BLaER1 treated with 17β-estradiol and CSF1 and Interleukin-3, amounts not matched to agents 10 nM and 100 nM (cell line): ENCODE results near the gene LSG1.
"Not testable (repeated sequence)": the region's sequence is repeated elsewhere in the genome, so short reads cannot be mapped to it uniquely, and the experiment has no call there.

Source experiments
- H3K27ac ChIP-seq, 11 experiments: shearing (Covaris generic); formaldehyde crosslinking; 2 replicates each; pipeline ENCODE4 v1.8.1; 2022
- H3K27me3 ChIP-seq, 11 experiments: shearing (Covaris generic); formaldehyde crosslinking; 2 replicates each; pipeline ENCODE4 v1.8.1; 2022
- H3K36me3 ChIP-seq, 11 experiments: shearing (Covaris generic); formaldehyde crosslinking; 2 replicates each; pipeline ENCODE4 v1.8.1; 2022
- H3K4me1 ChIP-seq, 10 experiments: shearing (Covaris generic); formaldehyde crosslinking; 2 replicates each; pipeline ENCODE4 v1.8.1; 2022
- H3K4me2 ChIP-seq, 11 experiments: shearing (Covaris generic); formaldehyde crosslinking; 2 replicates each; pipeline ENCODE4 v1.8.1; 2022
- H3K4me3 ChIP-seq, 10 experiments: shearing (Covaris generic); formaldehyde crosslinking; 2 replicates each; pipeline ENCODE4 v1.8.1; 2022
- H3K9ac ChIP-seq, 11 experiments: shearing (Covaris generic); formaldehyde crosslinking; 2 replicates each; pipeline ENCODE4 v1.8.1; 2022
- H3K9me3 ChIP-seq, 11 experiments: shearing (Covaris generic); formaldehyde crosslinking; replicated peaks in 1 of 11; 2 replicates each; pipeline ENCODE4 v1.8.1; 2022
- H4K20me1 ChIP-seq, 11 experiments: shearing (Covaris generic); formaldehyde crosslinking; 2 replicates each; pipeline ENCODE4 v1.8.1; 2022
- Cebpa-rat ChIP-seq, 11 experiments: shearing (Covaris generic); IDR thresholded peaks; 2 replicates each; pipeline ENCODE4 v1.8.1; 2022

The LSG1 gene

DNA sequence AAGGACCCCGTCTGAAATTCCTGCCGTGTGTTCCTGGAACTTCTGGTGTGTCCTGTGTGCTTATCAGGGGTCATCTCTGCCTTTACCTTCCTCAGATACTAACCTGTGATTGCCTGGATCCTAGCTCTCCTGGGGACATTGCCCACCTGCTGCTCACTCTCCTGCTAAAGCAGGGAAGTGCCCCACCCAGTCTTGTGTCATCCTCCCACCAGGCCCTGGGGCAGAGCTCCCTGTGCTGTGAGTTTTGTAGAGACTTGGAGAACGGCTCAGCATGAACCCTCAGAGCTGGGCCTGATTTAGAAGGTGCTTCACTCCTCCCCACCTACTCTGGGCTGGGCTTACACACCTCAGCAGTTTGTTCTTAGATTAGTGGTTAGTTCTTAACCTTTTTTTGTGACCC is 34.9 kb downstream of the LSG1 start:
- H3K36me3 ChIP-seq, result peaks cover 10 to 44% (median 24%) of the 10 kb centered on the region in 11 experiments
- peaks cover 21 to 58% (median 36%) of the 10 kb centered on the region in 10 experiments for H3K4me1 ChIP-seq
- peaks cover 0 to 17% (median 0%) of the 10 kb centered on the region in 11 experiments; a peak in 4 of 22 replicates for H4K20me1 ChIP-seq
- peak overlapping the region in 4 of 11 experiments; percentile 14 to 41 (median 29); a peak in 4 of 22 replicates for H3K9ac ChIP-seq
- H3K27me3 ChIP-seq, result no peaks in the 10 kb centered on the region
- no peak overlapping the region for H3K4me3 ChIP-seq
- H3K9me3 ChIP-seq, result peaks cover 0 to 3% (median 0%) of the 10 kb centered on the region in 11 experiments; a peak in 7 of 22 replicates
- no peak for TF ChIP-seq Cebpa-rat (IDR thresholded peaks at IDR 0.05)
- H3K4me2 ChIP-seq, result peak overlapping the region in 6 of 11 experiments; percentile 0 to 46 (median 25); a peak in 8 of 22 replicates
- H3K27ac ChIP-seq, result 0 out of 22 replicates have a peak overlapping the region, but pooled peaks of 1 of the 11 experiments have one; percentile 22

DNA sequence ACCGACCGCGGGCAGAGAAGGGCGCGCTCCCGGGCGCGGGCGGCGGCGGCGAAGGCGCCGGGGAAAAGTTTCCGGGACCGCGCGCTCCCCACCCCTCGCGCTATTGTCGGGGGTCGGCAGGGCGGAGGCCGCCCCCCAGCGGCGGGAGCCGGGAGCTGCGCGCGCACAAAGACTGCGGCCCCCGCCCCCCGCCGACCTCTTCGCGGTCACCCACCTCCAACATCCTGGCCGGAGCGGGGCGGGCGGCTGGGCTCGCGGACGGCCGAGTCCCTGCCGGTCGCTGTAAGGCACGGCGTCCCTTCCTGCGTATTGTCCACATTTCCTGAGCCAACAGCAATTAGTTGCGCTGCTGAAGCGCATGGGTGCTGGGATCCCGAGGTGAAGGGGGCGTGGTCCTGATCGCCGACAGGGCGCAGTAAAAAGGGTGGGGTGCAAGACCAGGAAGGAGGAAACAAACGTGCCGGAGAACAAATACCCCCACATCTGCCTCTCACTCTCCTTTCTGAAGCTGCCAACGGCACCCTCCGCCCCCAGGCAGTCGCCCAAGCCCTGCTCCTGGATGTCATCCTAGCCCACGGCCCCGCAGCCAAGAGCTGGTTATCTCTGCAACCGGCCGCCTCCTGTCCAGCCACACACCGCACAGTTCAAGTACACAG is 38.5 kb downstream of the LSG1 start, which contains the start of gene TMEM44:
Gene TMEM44, minus strand, starts transcription at position 71 of the 656 bp plus-strand sequence. CDS start 204 bp downstream, outside the sequence.
- peaks cover 13 to 35% (median 26%) of the 10 kb centered on the region in 11 experiments for H3K36me3 ChIP-seq
- peak within 1 kb of the TSS; percentile 82 to 97 (median 85) for H3K4me3 ChIP-seq
- H3K4me2 ChIP-seq, result peak within 1 kb of the TSS; percentile 73 to 95 (median 88)
- H3K27ac ChIP-seq, result peak within 1 kb of the TSS; percentile 61 to 91 (median 85)
- H3K9me3 ChIP-seq, result peaks cover 12 to 38% (median 32%) of the 10 kb centered on the region in 11 experiments
- H3K4me1 ChIP-seq, result peaks cover 8 to 38% (median 17%) of the 10 kb centered on the region in 10 experiments; a peak in 18 of 20 replicates
- TF ChIP-seq Cebpa-rat (IDR thresholded peaks at IDR 0.05), result no peak
- H3K27me3 ChIP-seq, result no peaks in the 10 kb centered on the region
- H4K20me1 ChIP-seq, result no peaks in the 10 kb centered on the region
- peak within 1 kb of the TSS; percentile 83 to 95 (median 89) for H3K9ac ChIP-seq

DNA sequence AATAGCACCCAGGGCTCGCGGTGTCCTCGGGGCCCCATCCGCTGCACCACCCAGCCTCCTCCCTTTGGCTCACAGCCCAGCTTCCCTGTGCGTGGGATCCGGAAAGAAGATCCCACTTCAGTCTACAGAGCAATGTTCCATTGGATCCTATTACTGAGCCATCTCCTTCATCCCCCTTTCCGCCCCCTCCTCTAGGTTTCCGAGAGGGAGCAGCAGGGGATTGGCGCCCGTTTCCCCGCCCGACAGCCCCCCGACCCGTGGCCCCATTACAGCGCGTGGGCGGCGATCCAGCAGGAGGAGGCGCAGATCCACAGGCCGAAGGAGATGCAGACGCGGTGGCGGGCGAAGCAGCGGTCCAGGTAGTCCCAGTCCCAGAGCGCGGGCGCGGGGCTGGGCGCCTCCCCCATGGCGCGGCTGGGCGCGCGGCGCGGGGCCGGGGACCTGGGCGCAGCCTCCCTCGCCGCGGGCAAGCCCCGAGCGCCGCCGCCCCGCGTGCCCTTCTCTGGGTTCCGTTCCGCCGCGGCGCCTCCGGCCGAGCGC is 39.1 kb downstream of the LSG1 start:
- no peaks in the 10 kb centered on the region for H3K27me3 ChIP-seq
- peak overlapping the region; percentile 73 to 95 (median 88) for H3K4me2 ChIP-seq
- peaks cover 19 to 36% (median 32%) of the 10 kb centered on the region in 11 experiments for H3K36me3 ChIP-seq
- peaks cover 12 to 40% (median 32%) of the 10 kb centered on the region in 11 experiments for H3K9me3 ChIP-seq
- H4K20me1 ChIP-seq, result no peaks in the 10 kb centered on the region
- peak overlapping the region; percentile 82 to 97 (median 85) for H3K4me3 ChIP-seq
- peak overlapping the region; percentile 61 to 91 (median 85) for H3K27ac ChIP-seq
- peak overlapping the region; percentile 83 to 95 (median 89) for H3K9ac ChIP-seq
- H3K4me1 ChIP-seq, result peaks cover 8 to 38% (median 17%) of the 10 kb centered on the region in 10 experiments; a peak in 18 of 20 replicates
- TF ChIP-seq Cebpa-rat (IDR thresholded peaks at IDR 0.05), result no peak

DNA sequence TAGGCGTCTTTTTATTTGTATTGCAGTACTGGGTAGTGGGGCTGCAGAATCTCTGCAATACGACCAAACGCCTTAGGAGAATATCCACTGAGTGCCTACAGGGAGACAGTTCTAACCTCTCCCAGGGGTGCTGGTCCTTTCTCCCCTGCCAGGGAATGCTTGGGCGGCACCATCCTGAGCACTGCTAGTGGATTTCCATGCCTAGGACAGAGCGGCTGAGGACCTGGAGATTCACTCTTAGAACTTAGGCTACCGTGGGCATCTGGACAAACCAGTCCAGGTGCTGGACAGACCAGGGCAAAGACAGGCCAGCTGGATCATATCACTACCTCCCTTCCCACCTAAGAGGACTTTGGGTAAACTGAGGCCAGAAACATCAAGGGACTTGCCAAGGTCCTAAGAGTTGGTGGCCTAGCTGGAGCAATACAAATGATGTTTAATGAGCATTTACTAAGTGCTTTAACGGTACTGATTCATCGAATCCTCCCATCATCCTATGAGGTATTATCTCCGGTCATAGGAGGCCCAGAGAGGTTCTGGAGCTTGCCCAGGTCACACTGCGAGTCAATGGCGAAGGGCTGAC is 39.7 kb downstream of the LSG1 start:
- TF ChIP-seq Cebpa-rat (IDR thresholded peaks at IDR 0.05), result no peak
- H3K36me3 ChIP-seq, result peaks cover 25 to 42% (median 37%) of the 10 kb centered on the region in 11 experiments
- H3K4me3 ChIP-seq, result peak overlapping the region; percentile 82 to 97 (median 85)
- peak overlapping the region in 9 of 11 experiments; percentile 83 to 91 (median 87); a peak in 18 of 22 replicates for H3K27ac ChIP-seq
- peak overlapping the region; percentile 73 to 95 (median 88) for H3K4me2 ChIP-seq
- no peaks in the 10 kb centered on the region for H3K27me3 ChIP-seq
- peaks cover 12 to 40% (median 32%) of the 10 kb centered on the region in 11 experiments for H3K9me3 ChIP-seq
- no peaks in the 10 kb centered on the region for H4K20me1 ChIP-seq
- H3K4me1 ChIP-seq, result peaks cover 8 to 32% (median 14%) of the 10 kb centered on the region in 10 experiments; a peak in 18 of 20 replicates
- H3K9ac ChIP-seq, result peak overlapping the region; percentile 83 to 95 (median 89)

DNA sequence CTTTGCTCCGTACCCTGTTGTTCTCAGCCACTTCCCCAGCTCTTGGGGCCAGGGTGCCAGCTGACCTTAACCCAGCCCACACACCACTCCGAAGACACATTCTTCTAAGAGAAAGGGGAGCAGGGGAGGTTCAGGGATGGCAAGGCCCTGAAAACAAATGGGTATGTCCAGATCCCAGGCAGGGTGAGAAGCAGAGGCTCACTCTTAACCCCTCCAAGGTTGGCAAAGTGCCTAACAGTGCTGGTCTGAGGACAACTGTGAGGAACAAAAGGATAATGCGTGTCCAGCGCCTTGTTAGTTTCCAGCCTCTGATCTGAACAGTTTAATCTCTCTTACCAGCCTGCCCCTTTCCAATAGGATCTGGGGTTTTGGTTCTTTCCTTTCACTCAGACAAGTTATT is 40.3 kb downstream of the LSG1 start:
- Histone ChIP-seq H3K36me3 (peaks cover 30 to 48% (median 43%) of the 10 kb centered on the region in 11 experiments), H3K4me2 (peak overlapping the region; percentile 73 to 95 (median 88); a peak in 16 of 22 replicates), H3K4me1 (peaks cover 8 to 26% (median 12%) of the 10 kb centered on the region in 10 experiments; a peak in 17 of 20 replicates), H3K9ac (no peak overlapping the region), H3K27me3 (no peaks in the 10 kb centered on the region), H3K9me3 (peaks cover 12 to 40% (median 32%) of the 10 kb centered on the region in 11 experiments), H4K20me1 (no peaks in the 10 kb centered on the region), H3K4me3 (peak overlapping the region in 3 of 10 experiments; percentile 82 to 97 (median 82); a peak in 3 of 20 replicates), H3K27ac (no peak overlapping the region)
- TF ChIP-seq Cebpa-rat (IDR thresholded peaks at IDR 0.05), result no peak

DNA sequence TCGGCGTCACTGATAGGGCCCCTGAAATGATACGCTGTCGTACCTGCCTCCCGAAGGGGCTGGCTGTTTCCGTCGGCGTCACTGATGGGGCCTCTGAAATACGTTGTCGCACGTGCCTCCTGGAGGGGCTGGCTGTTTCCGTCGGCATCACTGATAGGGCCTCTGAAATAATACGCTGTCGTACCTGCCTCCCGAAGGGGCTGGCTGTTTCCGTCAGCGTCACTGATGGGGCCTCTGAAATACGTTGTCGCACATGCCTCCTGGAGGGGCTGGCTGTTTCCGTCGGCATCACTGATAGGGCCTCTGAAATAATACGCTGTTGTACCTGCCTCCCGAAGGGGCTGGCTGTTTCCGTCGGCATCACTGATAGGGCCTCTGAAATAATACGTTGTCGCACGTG is 41.3 kb downstream of the LSG1 start:
- not testable (repeated sequence) for H3K9ac ChIP-seq, H3K4me2 ChIP-seq, H3K27me3 ChIP-seq, H3K27ac ChIP-seq, H4K20me1 ChIP-seq
- Histone ChIP-seq H3K9me3 (peaks cover 12 to 40% (median 32%) of the 10 kb centered on the region in 11 experiments), H3K4me3 (peak overlapping the region in 5 of 10 experiments; percentile 6 to 82 (median 31); a peak in 4 of 20 replicates), H3K36me3 (peaks cover 35 to 57% (median 52%) of the 10 kb centered on the region in 11 experiments), H3K4me1 (peaks cover 8 to 24% (median 12%) of the 10 kb centered on the region in 10 experiments; a peak in 17 of 20 replicates)

DNA sequence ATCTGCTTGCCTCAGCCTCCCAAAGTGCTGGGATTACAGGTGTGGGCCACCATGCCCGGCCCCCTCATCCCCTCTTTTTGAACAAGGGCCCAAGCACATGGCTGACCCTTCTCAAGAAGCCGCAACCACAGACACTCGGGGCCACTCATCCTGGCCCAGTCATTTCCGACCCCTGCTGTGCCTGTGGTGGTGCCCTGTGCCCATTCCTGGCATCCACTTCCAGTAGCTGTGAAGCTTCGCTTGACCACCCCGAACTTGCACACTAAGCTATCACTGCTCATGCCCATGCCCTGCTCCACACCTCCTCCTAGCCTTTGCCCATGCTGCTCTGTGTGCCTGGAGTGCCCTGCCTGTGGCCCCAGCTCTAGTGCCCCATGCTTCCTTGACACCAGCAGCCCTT is 47.0 kb downstream of the LSG1 start:
- Histone ChIP-seq H3K4me1 (peaks cover 33 to 52% (median 47%) of the 10 kb centered on the region in 10 experiments), H3K9ac (no peak overlapping the region), H3K27me3 (no peaks in the 10 kb centered on the region), H3K27ac (no peak overlapping the region), H3K4me3 (no peak overlapping the region), H4K20me1 (peaks cover 0 to 32% (median 0%) of the 10 kb centered on the region in 11 experiments; a peak in 4 of 22 replicates), H3K4me2 (peak overlapping the region in 1 of 11 experiments; percentile 69; a peak in 1 of 22 replicates), H3K36me3 (peaks cover 32 to 70% (median 52%) of the 10 kb centered on the region in 11 experiments), H3K9me3 (peaks cover 0 to 17% (median 12%) of the 10 kb centered on the region in 11 experiments; a peak in 20 of 22 replicates)
- TF ChIP-seq Cebpa-rat (IDR thresholded peaks at IDR 0.05), result no peak

DNA sequence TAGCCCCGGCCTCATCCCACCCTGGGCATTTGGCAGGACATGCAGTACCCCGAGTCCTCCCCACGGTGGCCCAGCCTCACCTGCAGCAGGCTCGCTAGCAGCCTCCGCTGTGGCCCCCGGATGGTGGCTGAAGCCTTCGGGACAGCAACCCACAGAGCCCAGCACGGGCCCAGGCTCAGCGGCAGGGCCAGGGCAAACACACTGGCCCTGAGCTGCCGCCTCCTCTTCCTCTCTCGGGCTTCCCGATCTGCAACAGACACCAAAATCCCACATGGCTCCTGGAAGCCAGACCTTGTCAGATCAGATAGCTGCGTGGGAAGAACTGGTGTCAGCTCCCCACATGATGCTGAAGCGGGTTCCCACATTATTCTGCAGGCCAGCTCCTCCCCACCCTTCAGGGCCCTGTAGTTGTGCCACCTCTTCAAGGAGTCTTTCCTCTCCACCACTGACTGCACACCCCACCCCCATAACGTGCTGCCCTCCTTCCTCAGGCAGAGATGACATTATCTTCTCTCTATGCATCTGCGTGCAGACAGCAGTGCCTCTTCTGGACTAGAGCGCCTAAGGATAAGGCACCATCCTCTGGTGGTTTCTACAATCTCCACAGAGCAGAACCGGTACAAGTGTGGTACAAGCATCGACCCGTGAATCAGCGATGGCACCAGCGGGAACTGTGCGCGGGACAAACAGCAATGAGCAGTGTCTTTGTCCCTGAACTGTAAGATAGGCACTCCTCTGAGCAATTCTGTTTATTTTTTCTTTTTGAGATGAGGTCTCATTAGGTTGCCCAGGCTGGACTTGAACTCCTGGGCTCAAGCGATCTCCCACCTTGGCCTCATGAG is 48.3 kb downstream of the LSG1 start:
- H3K9ac ChIP-seq, result peak overlapping the region in 6 of 11 experiments; percentile 11 to 44 (median 37); a peak in 9 of 22 replicates
- H4K20me1 ChIP-seq, result peaks cover 0 to 32% (median 0%) of the 10 kb centered on the region in 11 experiments; a peak in 4 of 22 replicates

More for the DNA sequence above, 48.3 kb downstream of the LSG1 start:
- Histone ChIP-seq H3K4me3 (no peak overlapping the region), H3K4me2 (peak overlapping the region; percentile 17 to 85 (median 69); a peak in 21 of 22 replicates), H3K27ac (peak overlapping the region in 4 of 11 experiments; percentile 16 to 30 (median 21); a peak in 5 of 22 replicates), H3K4me1 (peaks cover 40 to 64% (median 56%) of the 10 kb centered on the region in 10 experiments), H3K27me3 (no peaks in the 10 kb centered on the region), H3K36me3 (peaks cover 32 to 72% (median 41%) of the 10 kb centered on the region in 11 experiments), H3K9me3 (peaks cover 0 to 4% (median 0%) of the 10 kb centered on the region in 11 experiments; a peak in 3 of 22 replicates)
- no peak for TF ChIP-seq Cebpa-rat (IDR thresholded peaks at IDR 0.05)
